ENCODE measurements around the gene GLP2R.

DNA sequence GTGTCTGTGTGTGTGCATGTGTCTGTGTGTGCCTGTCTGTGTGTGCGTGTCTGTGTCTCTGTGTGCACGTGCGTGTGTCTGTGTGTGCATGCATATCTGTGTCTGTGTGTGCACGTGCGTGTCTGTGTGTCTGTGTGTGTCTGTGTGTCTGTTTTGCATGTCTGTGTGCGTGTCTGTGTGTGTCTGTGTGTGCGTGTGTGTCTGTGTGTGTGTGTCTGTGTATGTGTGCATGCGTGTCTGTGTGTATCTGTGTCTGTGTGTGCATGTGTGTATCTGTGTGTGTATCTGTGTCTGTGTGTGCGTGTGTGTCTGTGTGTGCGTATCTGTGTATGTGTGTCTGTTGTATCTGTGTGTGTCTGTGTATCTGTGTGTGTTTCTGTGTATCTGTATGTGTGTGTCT is 9.3 kb upstream of the GLP2R start:
- TF ChIP-seq, protein P1, sequence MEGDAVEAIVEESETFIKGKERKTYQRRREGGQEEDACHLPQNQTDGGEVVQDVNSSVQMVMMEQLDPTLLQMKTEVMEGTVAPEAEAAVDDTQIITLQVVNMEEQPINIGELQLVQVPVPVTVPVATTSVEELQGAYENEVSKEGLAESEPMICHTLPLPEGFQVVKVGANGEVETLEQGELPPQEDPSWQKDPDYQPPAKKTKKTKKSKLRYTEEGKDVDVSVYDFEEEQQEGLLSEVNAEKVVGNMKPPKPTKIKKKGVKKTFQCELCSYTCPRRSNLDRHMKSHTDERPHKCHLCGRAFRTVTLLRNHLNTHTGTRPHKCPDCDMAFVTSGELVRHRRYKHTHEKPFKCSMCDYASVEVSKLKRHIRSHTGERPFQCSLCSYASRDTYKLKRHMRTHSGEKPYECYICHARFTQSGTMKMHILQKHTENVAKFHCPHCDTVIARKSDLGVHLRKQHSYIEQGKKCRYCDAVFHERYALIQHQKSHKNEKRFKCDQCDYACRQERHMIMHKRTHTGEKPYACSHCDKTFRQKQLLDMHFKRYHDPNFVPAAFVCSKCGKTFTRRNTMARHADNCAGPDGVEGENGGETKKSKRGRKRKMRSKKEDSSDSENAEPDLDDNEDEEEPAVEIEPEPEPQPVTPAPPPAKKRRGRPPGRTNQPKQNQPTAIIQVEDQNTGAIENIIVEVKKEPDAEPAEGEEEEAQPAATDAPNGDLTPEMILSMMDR (conservative IDR thresholded peaks at IDR 0.05), result no peak
- no peak for TF ChIP-seq ZFX (IDR thresholded peaks at IDR 0.05)

All from C4-2B (cell line).